ENCODE measurements around the gene TBC1D22A. TPM values are rescaled to one million over a fixed set of nuclear protein-coding genes. Genes with fewer than 3 reads are reported as not detected.
A peak's percentile ranks its signal among the peaks of the same experiment; 100 is the strongest.

TBC1D22A gene
- polyA plus RNA-seq, 1 donor (not counting 4 experiments of a cell fraction or from before 2014, with no cell fraction given) = 20.9 TPM

DNA sequence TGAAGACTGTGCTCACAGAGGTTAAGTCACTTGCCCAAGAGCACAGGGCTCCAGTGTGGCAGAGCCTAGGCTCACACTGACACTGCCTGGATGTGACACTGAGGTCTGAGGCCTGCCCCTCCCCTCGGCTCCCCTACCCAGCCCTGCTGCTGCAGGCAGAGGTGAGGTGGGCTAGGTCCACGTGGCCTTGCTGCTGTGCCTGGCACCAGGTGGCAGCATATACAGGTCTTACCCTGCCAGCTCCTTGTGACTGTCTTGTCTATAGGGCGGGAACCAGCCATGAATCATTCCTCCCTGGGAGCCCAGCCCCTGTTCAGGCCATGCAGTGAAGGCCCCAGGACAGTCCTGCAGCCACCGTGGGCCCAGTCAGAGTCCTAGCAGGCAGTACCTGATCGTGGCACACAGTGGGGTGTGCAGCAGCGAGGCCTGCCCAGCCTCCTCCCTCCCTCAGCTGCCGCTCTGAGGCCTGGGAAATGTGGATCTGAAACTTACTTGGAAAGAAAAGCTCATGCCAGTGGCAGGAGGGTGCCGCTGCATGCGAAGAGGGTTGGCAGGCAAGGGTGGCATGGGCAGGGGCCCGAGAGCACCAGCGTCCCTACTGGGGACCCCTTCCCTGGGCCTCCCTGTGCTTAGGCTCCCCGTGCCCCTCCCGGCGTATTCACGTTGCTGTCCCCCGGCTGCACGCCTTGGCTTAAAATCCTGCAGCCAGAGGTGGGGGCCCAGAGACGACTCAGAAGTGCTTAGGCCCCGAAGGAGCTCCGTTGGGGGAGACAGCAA is 23.2 kb upstream of the TBC1D22A start:
- TF ChIP-seq CTCF (optimal IDR thresholded peaks at IDR 0.05 in 1 of 3, IDR thresholded peaks at IDR 0.05 in 1 of 3, conservative IDR thresholded peaks at IDR 0.05 in 1 of 3; ENCODE audit: extremely low read depth in 1 of 3, insufficient read depth in 2 of 3, low read length in 3 of 3) (peak; percentile 61 to 86 (median 71)), EZH2 (IDR thresholded peaks at IDR 0.05; ENCODE audit: low read length) (no peak)
- dilution Hi-C loops (cut with MboI; ENCODE audit: extremely low pct_ligation_motif_present, low sequenced_read_pairs) = no loop called here
- FAIRE-seq (peak; percentile 87), DNase-seq (ENCODE audit: low read depth, low spot score) (peak; percentile 75)
- Histone ChIP-seq H3K4me2 (ENCODE audit: control insufficient read depth, extremely low read depth, insufficient read depth, low read depth, low read length) (peak overlapping the region; percentile 95), H3K9ac (ENCODE audit: control insufficient read depth, extremely low read depth, insufficient read depth, low read length) (peak overlapping the region; percentile 76), H3K27me3 (ENCODE audit: control insufficient read depth, extremely low read depth, insufficient read depth, low read length) (no peaks in the 10 kb centered on the region), H3K9me1 (ENCODE audit: control insufficient read depth, extremely low read depth, insufficient read depth, low read length) (no peaks in the 10 kb centered on the region), H2AFZ (ENCODE audit: control insufficient read depth, low read length) (peak overlapping the region; percentile 61), H3K27ac (ENCODE audit: control insufficient read depth, insufficient read depth, low read length) (peak overlapping the region; percentile 76), H3K4me1 (ENCODE audit: control insufficient read depth, extremely low read depth, insufficient read depth, low read length) (peaks cover 26% of the 10 kb centered on the region), H3K9me3 (ENCODE audit: control insufficient read depth, low read depth, low read length) (no peaks in the 10 kb centered on the region), H3K79me2 (ENCODE audit: control insufficient read depth, insufficient read depth, low read length) (peaks cover 20% of the 10 kb centered on the region), H4K20me1 (ENCODE audit: control insufficient read depth, extremely low read depth, insufficient read depth, low read length) (no peaks in the 10 kb centered on the region), H3K36me3 (ENCODE audit: control insufficient read depth in 2 of 2, extremely low read depth in 1 of 2, insufficient read depth in 2 of 2, low read length in 2 of 2) (no peaks in the 10 kb centered on the region), H3K4me3 (ENCODE audit: control insufficient read depth in 2 of 3, extremely low read depth in 1 of 3, insufficient read depth in 2 of 3, low read depth in 1 of 3, low read length in 3 of 3) (peak overlapping the region in 2 of 3 experiments; percentile 63 to 68)

GRCh38 chr22:46740910-46741780 is 21.3 kb upstream of the TBC1D22A start:
- H3K9me1 ChIP-seq (ENCODE audit: control insufficient read depth, extremely low read depth, insufficient read depth, low read length) = no peaks in the 10 kb centered on the region
- H3K4me1 ChIP-seq (ENCODE audit: control insufficient read depth, extremely low read depth, insufficient read depth, low read length) = peaks cover 20% of the 10 kb centered on the region
- no peaks in the 10 kb centered on the region for H3K9me3 ChIP-seq (ENCODE audit: control insufficient read depth, low read depth, low read length)
- H3K36me3 ChIP-seq (ENCODE audit: control insufficient read depth in 2 of 2, extremely low read depth in 1 of 2, insufficient read depth in 2 of 2, low read length in 2 of 2) = no peaks in the 10 kb centered on the region
- no peak overlapping the region for H3K27ac ChIP-seq (ENCODE audit: control insufficient read depth, insufficient read depth, low read length)
- no peak overlapping the region for H3K4me2 ChIP-seq (ENCODE audit: control insufficient read depth, extremely low read depth, insufficient read depth, low read depth, low read length)
- no peak overlapping the region for H2AFZ ChIP-seq (ENCODE audit: control insufficient read depth, low read length)
- TF ChIP-seq CTCF (optimal IDR thresholded peaks at IDR 0.05 in 1 of 3, IDR thresholded peaks at IDR 0.05 in 1 of 3, conservative IDR thresholded peaks at IDR 0.05 in 1 of 3; ENCODE audit: extremely low read depth in 1 of 3, insufficient read depth in 2 of 3, low read length in 3 of 3) (no peak), EZH2 (IDR thresholded peaks at IDR 0.05; ENCODE audit: low read length) (no peak)
- DNase-seq (ENCODE audit: low read depth, low spot score) = no peak
- no peaks in the 10 kb centered on the region for H4K20me1 ChIP-seq (ENCODE audit: control insufficient read depth, extremely low read depth, insufficient read depth, low read length)
- H3K79me2 ChIP-seq (ENCODE audit: control insufficient read depth, insufficient read depth, low read length) = peaks cover 7% of the 10 kb centered on the region
- FAIRE-seq = no peak
- dilution Hi-C loops (cut with MboI; ENCODE audit: extremely low pct_ligation_motif_present, low sequenced_read_pairs) = no loop called here
- no peaks in the 10 kb centered on the region for H3K27me3 ChIP-seq (ENCODE audit: control insufficient read depth, extremely low read depth, insufficient read depth, low read length)
- H3K9ac ChIP-seq (ENCODE audit: control insufficient read depth, extremely low read depth, insufficient read depth, low read length) = no peak overlapping the region
- no peak overlapping the region for H3K4me3 ChIP-seq (ENCODE audit: control insufficient read depth in 2 of 3, extremely low read depth in 1 of 3, insufficient read depth in 2 of 3, low read depth in 1 of 3, low read length in 3 of 3)

All from keratinocyte (primary cell).